ENCODE measurements around the gene OSMR. TPM values are rescaled to one million over a fixed set of nuclear protein-coding genes. Genes with fewer than 3 reads are reported as not detected.

The OSMR gene
- total and polyA plus RNA-seq, 2 donors (not counting 3 experiments of a cell fraction or from before 2014, with no cell fraction given): 6.1 to 19.7 TPM

DNA sequence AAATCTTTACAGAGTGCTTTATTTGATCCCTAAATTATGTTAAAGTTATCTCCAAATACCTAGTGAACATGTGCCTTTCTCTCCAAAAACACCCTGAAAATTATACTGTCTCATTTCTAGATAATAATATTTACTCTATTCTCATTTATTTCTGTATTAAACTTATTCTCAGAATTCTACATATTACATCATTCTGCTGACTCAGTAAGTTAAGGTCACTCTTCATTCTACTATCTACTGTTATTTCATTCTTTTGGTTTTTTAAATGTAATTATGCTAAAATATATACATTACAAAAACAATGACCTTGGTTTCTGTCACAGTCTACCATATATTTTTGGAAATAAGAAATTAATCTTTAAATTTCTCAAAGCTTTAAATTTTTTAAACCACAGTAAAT, 132.2 kb downstream of the OSMR start:
- no peaks in the 10 kb centered on the region for H3K27me3 ChIP-seq (ENCODE audit: control insufficient read depth in 2 of 2, insufficient read depth in 2 of 2, low read length in 2 of 2)
- H3K79me2 ChIP-seq (ENCODE audit: control insufficient read depth, insufficient read depth, low read length): no peaks in the 10 kb centered on the region
- FAIRE-seq: no peak
- H3K4me1 ChIP-seq (ENCODE audit: control insufficient read depth, extremely low read depth, insufficient read depth, low read length): no peaks in the 10 kb centered on the region
- CTCF ChIA-PET: interaction anchor here (0.6 to 1.2 kb wide), 2 partner anchors 14 to 55 kb away, joined by 3 read pairs; no protein-coding TSS in a partner anchor
- intact Hi-C loops (cut with micrococcal nuclease) (no loop called here), dilution Hi-C loops (cut with MboI; ENCODE audit: extremely low pct_ligation_motif_present, low sequenced_read_pairs) (no loop called here)
- TF ChIP-seq FOS (IDR thresholded peaks at IDR 0.05; ENCODE audit: borderline replicate concordance, insufficient read depth, low read length) (no peak), POLR2A (IDR thresholded peaks at IDR 0.05; ENCODE audit: low read depth, low read length) (no peak), MYC (IDR thresholded peaks at IDR 0.05; ENCODE audit: low read depth, low read length) (no peak), JUN (IDR thresholded peaks at IDR 0.05; ENCODE audit: borderline replicate concordance, insufficient read depth, insufficient read length, low read depth) (no peak), EZH2 (IDR thresholded peaks at IDR 0.05; ENCODE audit: borderline replicate concordance, low read depth, low read length, severe bottlenecking) (no peak), POLR2AphosphoS5 (IDR thresholded peaks at IDR 0.05; ENCODE audit: insufficient read depth, low read depth, low read length) (no peak), GATA2 (IDR thresholded peaks at IDR 0.05; ENCODE audit: insufficient read depth, insufficient read length, low read depth, low read length) (no peak)
- TF ChIP-seq, protein P1, sequence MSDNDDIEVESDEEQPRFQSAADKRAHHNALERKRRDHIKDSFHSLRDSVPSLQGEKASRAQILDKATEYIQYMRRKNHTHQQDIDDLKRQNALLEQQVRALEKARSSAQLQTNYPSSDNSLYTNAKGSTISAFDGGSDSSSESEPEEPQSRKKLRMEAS (IDR thresholded peaks at IDR 0.05; ENCODE audit: insufficient read depth, insufficient read length): no peak
- TF ChIP-seq, protein P2, sequence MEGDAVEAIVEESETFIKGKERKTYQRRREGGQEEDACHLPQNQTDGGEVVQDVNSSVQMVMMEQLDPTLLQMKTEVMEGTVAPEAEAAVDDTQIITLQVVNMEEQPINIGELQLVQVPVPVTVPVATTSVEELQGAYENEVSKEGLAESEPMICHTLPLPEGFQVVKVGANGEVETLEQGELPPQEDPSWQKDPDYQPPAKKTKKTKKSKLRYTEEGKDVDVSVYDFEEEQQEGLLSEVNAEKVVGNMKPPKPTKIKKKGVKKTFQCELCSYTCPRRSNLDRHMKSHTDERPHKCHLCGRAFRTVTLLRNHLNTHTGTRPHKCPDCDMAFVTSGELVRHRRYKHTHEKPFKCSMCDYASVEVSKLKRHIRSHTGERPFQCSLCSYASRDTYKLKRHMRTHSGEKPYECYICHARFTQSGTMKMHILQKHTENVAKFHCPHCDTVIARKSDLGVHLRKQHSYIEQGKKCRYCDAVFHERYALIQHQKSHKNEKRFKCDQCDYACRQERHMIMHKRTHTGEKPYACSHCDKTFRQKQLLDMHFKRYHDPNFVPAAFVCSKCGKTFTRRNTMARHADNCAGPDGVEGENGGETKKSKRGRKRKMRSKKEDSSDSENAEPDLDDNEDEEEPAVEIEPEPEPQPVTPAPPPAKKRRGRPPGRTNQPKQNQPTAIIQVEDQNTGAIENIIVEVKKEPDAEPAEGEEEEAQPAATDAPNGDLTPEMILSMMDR (IDR thresholded peaks at IDR 0.05; ENCODE audit: extremely low read depth in 1 of 2, insufficient read depth in 1 of 2, low read depth in 1 of 2, low read length in 2 of 2): no peak
- H3K4me3 ChIP-seq (replicated peaks in 1 of 3; ENCODE audit: insufficient read depth in 1 of 3, low read depth in 1 of 3, low read length in 3 of 3): no peak overlapping the region
- no peak overlapping the region for H3K27ac ChIP-seq (ENCODE audit: insufficient read depth, low read depth, low read length)
- DNase-seq (ENCODE audit: low read depth, low spot score): no peak
- no peak overlapping the region for H2AFZ ChIP-seq (ENCODE audit: low read depth, low read length)
- no peak overlapping the region for H3K4me2 ChIP-seq (ENCODE audit: insufficient read depth, low read length)
- no peaks in the 10 kb centered on the region for H3K9me3 ChIP-seq (replicated peaks; ENCODE audit: control insufficient read depth, insufficient read depth, low read length)
- H4K20me1 ChIP-seq (replicated peaks; ENCODE audit: control insufficient read depth, extremely low read depth, insufficient read depth, low read length): no peaks in the 10 kb centered on the region
- H3K36me3 ChIP-seq (ENCODE audit: control insufficient read depth in 2 of 2, extremely low read depth in 1 of 2, insufficient read depth in 2 of 2, low read length in 2 of 2): peaks cover 0 to 2% of the 10 kb centered on the region in 2 experiments
- POLR2A ChIA-PET: no interaction called here
- no TSS peak for BruUV-seq (replicated peaks)
- no peak overlapping the region for H3K9ac ChIP-seq (replicated peaks; ENCODE audit: extremely low read depth, insufficient read depth, low read length)
- H3K9me1 ChIP-seq (replicated peaks; ENCODE audit: control insufficient read depth, extremely low read depth, insufficient read depth, low read length): no peaks in the 10 kb centered on the region
